Right lobe of liver (tissue), 4 donors: Measurements from ENCODE around the gene ATG10.
"Not testable (repeated sequence)": the region's sequence is repeated elsewhere in the genome, so short reads cannot be mapped to it uniquely, and the experiment has no call there.

Experiments
- CTCF ChIP-seq, 4 donors: fragments of 200-600 bp in 3 of 4; fragments of 450-650 bp in 1 of 4; IDR thresholded peaks; one replicate each; pipeline versions ENCODE4 v1.5.1 to v1.8.0; 2016 to 2022; ENCODE audit warnings: antibody characterized with exemption in 4 of 4, mild to moderate bottlenecking in 2 of 4
- POLR2A ChIP-seq: fragments of 450-650 bp; IDR thresholded peaks from one replicate; pipeline ENCODE4 v1.6.1; 2017; ENCODE audit warnings: antibody characterized with exemption, mild to moderate bottlenecking
- donor health status: DM: no; HTN: no; CAD: no.
- donor health status: DM: no; HTN: no; CAD: no.
- donor health status: DM: no; HTN: yes; CAD: no.

- not testable (repeated sequence) for TF ChIP-seq CTCF (IDR thresholded peaks at IDR 0.05); POLR2A
Measured at GRCh38 chr5:82267297-82267933, 295.6 kb downstream of the ATG10 start.
